Neutrophil (primary cell): ENCODE results near the gene OGDHL.

ENCODE experiments used
- H3K27ac ChIP-seq: fragments of 200-600 bp; sonication (generic); 2 replicates; pipeline ENCODE4 v1.5.1; 2016; ENCODE audit warnings: mild to moderate bottlenecking, moderate library complexity
- H3K27me3 ChIP-seq: fragments of 200-600 bp; sonication (generic); 2 replicates; pipeline ENCODE4 v1.6.0; 2016; ENCODE audit warnings: mild to moderate bottlenecking
- H3K36me3 ChIP-seq: fragments of 200-600 bp; sonication (generic); 2 replicates; pipeline ENCODE4 v1.5.1; 2017
- H3K4me1 ChIP-seq, 2 experiments: fragments of 200-600 bp in 1 of 2; sonication (generic) in 1 of 2; 1 replicate in 1 of 2; 2 replicates in 1 of 2; pipeline versions ENCODE4 v1.5.1 to v1.6.1; 2013 to 2016; ENCODE audit warnings: low read depth in 1 of 2, low read length in 1 of 2, mild to moderate bottlenecking in 1 of 2, moderate library complexity in 1 of 2; ENCODE audit not compliant: control insufficient read depth in 1 of 2, insufficient read depth in 1 of 2
- H3K4me3 ChIP-seq, 2 experiments: fragments of 200-600 bp in 1 of 2; sonication (generic) in 1 of 2; 1 replicate in 1 of 2; 2 replicates in 1 of 2; pipeline ENCODE4 v1.5.1; 2013 to 2016; ENCODE audit warnings: low read depth in 1 of 2, low read length in 1 of 2, mild to moderate bottlenecking in 1 of 2, moderate library complexity in 1 of 2
- H3K9me3 ChIP-seq: fragments of 200-600 bp; sonication (generic); 2 replicates; pipeline ENCODE4 v1.5.1; 2016
- TF ChIP-seq, protein P1 (sequence below): fragments of 200-600 bp; sonication (generic); IDR thresholded peaks from 2 replicates; pipeline ENCODE4 v1.5.1; 2016; ENCODE audit warnings: antibody characterized with exemption

OGDHL gene

DNA sequence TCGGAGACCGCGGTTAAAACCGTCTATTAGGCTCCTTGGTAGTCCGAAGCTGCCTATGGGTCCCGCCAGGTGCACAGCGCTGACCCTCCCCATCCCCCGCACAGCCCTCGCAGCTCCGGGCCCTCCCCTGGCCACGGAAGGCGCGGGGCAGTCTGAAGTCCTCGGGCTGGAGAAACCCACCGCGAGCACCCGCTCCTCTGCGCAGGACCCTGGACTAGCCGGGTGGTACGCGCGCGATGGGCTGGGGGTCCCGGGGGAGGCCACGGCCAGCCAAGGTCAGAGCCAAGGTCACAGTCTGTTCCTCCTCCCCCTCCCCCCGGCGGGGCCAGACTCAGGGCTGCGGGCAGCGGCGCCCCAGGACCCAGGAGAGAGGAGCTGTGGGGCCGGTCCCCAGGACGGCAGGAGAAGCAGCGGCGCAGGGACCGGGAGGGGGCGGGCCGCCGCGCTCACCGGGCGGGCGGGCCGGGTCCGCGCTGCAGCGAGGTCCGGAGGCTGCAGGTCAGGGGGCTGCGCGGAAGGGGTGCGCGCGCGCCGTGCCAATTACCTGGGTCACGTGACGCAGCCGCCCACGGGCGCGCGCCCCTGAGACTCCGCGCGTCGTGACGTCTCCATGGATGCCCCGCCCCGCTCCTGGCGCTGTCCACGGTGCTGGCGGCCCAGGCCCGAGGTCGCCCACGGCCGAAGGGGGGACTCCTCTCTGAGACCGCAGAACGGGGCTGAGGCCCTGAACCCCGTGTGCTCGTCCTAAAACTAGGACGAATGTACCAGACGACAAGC lies at the start of gene OGDHL:
TSS of gene OGDHL (minus strand) at position 535 of the 777 bp plus-strand sequence. CDS start 3,731 bp downstream, outside the sequence.
- Histone ChIP-seq H3K27me3 (peaks cover 89% of the 10 kb centered on the region), H3K36me3 (no peaks in the 10 kb centered on the region), H3K4me3 (no peak within 1 kb of the TSS), H3K27ac (no peak within 1 kb of the TSS), H3K9me3 (no peaks in the 10 kb centered on the region), H3K4me1 (peaks cover 0 to 5% of the 10 kb centered on the region in 2 experiments)
- TF ChIP-seq, protein P1, sequence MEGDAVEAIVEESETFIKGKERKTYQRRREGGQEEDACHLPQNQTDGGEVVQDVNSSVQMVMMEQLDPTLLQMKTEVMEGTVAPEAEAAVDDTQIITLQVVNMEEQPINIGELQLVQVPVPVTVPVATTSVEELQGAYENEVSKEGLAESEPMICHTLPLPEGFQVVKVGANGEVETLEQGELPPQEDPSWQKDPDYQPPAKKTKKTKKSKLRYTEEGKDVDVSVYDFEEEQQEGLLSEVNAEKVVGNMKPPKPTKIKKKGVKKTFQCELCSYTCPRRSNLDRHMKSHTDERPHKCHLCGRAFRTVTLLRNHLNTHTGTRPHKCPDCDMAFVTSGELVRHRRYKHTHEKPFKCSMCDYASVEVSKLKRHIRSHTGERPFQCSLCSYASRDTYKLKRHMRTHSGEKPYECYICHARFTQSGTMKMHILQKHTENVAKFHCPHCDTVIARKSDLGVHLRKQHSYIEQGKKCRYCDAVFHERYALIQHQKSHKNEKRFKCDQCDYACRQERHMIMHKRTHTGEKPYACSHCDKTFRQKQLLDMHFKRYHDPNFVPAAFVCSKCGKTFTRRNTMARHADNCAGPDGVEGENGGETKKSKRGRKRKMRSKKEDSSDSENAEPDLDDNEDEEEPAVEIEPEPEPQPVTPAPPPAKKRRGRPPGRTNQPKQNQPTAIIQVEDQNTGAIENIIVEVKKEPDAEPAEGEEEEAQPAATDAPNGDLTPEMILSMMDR: no peak

DNA sequence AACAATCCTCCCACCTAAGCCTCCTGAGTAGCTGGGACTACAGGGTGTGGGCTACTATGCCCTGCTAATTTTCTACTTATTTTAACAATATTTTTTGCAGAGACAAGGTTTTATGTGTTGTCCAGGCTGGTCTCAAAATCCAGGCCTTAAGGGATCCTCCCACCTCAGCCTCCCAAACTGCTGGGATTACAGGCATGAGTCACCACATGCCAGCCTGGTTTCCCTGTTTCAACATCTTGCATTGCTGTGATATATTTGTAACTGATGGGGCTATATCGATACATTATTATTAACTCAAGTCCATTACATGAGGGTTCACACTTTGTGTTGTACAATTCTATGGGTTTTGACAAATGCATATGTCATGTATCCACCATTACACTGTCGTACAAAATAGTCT lies 41.9 kb upstream of the OGDHL start:
- TF ChIP-seq, protein P1: no peak
- H3K4me3 ChIP-seq: no peak overlapping the region

DNA sequence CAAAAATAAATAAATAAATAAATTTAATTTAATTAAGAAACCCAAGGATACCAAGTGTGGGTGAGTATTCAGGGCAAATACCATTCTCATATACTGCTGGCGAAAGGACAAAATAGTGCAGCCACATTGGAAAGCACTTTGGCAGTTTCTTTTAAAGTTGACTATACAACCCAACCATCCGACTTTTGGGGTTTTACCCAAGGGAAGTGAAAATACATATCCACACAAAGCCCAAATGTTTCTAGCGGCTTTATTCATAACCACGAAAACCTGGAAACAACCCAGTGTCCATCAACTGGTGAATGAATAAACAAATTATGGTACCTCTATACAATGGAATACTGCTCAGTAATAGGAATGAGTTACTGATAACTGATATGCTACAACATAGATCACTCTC lies 36.2 kb upstream of the OGDHL start:
- TF ChIP-seq, protein P1: no peak
- Histone ChIP-seq H3K9me3 (no peaks in the 10 kb centered on the region), H3K4me3 (no peak overlapping the region), H3K36me3 (no peaks in the 10 kb centered on the region), H3K27me3 (no peaks in the 10 kb centered on the region), H3K4me1 (no peaks in the 10 kb centered on the region), H3K27ac (no peak overlapping the region)

More for the DNA sequence above, 41.9 kb upstream of the OGDHL start:
- Histone ChIP-seq H3K27me3 (no peaks in the 10 kb centered on the region), H3K36me3 (no peaks in the 10 kb centered on the region), H3K27ac (no peak overlapping the region), H3K9me3 (no peaks in the 10 kb centered on the region), H3K4me1 (no peaks in the 10 kb centered on the region)

DNA sequence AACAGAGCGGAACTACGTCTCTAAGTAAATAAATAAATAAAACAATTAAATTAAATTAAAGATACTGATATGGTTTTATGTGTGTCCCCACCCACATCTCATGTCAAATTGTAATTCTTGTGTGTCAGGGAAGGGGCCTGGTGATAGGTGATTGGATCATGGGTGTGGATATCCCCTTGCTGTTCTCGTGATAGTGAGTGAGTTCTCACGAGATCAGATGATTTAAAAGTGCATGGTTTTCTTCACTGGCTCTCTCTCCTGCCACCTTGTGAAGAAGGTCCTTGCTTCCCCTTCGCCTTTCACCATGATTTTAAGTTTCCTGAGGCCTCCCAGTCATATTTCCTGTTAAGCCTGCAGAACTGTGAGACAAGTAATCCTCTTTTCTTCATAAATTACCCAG lies 29.0 kb upstream of the OGDHL start:
- Histone ChIP-seq H3K4me3 (no peak overlapping the region), H3K4me1 (no peaks in the 10 kb centered on the region), H3K27ac (no peak overlapping the region), H3K9me3 (no peaks in the 10 kb centered on the region), H3K36me3 (no peaks in the 10 kb centered on the region), H3K27me3 (peaks cover 9% of the 10 kb centered on the region)
- TF ChIP-seq, protein P1: no peak

DNA sequence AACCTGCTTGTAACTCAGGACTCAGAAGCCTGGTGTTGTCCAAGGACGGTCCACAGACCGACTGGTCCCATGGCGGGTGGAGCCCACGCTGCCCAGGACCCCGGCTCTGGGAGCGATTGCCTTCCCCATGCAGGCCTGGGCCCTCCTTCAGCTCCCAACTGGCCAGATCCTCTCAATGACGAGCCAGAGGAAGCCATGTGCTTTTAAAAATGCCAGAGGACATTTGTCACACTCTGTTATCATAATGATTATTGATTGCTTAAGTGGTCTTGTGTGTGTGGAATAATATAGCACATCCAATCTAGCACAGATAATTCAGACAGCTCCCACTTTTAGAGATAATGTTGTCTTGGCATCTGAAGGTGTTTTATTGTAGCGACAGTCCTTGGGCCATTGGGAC lies 22.6 kb upstream of the OGDHL start:
- TF ChIP-seq, protein P1: no peak
- peaks cover 29% of the 10 kb centered on the region for H3K27me3 ChIP-seq
- no peaks in the 10 kb centered on the region for H3K4me1 ChIP-seq
- H3K4me3 ChIP-seq: no peak overlapping the region
- no peaks in the 10 kb centered on the region for H3K36me3 ChIP-seq
- no peak overlapping the region for H3K27ac ChIP-seq
- H3K9me3 ChIP-seq: no peaks in the 10 kb centered on the region
